DMS 273 treated with DMSO at 0.1 percent for 48 hours (cell line): ENCODE data around the gene MAGIX.
"Not testable (repeated sequence)": the region's sequence is repeated elsewhere in the genome, so short reads cannot be mapped to it uniquely, and the experiment has no call there.

Experiments used
- DNase-seq: peaks from one replicate; lab custom pipeline; 2025; lab: John Stamatoyannopoulos, UW

The MAGIX gene

DNA sequence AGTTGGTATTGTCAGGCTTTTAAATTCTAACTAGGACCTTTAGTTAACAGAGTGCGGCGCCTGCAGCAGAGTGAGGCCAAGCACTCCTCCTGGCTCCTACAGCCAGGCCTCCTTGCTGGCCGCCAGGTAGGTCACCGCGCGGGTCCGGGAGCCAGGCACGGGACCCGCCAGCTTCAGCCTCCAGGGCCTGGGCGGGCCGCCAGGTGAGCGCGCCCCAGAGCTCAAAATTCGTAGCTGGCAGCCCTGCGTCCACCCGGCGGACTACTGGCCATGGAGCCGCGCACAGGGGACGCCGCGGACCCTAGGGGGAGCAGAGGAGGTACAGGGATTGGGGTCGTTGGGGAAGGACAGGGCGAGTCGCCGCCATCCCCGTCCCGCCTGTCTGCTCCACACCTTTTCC, at the start of gene MAGIX:
MAGIX (plus strand) TSS at position 139 of the 400 bp plus-strand sequence; CDS start at position 271, 132 bp downstream.
- no peak for DNase-seq

DNA sequence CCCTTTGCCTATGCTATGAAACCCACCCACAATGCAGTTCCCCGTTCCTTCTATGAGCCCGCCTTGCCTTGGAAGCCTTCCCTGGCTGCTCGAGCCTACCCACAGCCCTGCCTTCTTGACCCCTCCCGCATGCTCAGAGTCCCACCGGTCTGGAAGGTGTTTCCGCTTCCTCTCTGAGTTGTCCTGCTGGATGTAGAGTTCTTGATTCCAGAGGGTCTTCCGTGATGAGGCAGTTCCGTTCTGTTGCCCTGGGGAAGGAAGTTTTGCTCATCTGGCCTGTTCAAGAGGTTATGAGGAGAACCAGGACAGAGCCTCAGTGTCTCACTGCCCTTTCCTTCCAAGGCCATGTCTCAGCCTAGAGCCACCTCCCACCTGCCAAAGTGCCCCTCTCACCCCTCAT, 46.5 kb upstream of the MAGIX start:
- no peak for DNase-seq

DNA sequence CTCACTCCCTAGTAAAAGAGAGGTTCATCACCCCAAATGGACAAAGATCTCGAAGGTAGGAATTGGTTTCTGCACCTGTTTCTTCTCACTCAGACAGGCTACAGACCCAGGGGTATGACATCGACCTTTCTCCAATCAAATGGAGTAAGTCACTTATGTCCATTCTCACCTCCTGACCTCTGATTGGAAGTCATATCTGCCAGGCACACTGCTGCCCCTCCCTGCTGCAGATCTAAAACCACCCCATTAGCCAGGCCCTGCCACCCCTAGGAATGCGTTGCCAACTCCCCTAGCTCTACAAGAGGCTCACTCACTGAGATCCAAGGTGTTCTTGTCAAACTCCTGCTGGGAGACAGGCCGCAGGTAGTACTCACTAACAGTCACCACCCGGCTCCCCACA, 45.8 kb upstream of the MAGIX start:
- DNase-seq = no peak

DNA sequence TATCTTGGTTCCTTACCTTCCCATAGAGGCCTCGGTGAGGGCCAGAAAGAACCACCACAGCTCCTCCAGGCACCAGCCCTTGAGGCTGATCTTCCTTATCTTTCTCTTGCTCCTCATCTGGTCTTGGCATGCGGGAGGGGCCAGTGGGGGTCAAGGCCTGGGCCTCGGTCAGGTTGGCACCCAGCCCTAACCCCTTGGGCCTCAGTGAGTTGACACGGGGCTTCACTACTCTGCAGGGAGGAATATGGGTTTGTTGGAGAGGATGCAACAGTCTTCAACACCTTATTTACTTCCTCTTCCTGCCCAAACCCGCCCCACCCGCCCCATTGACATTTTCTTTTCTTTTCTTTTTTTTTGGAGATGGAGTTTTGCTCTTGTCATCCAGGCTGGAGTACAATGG, 45.0 kb upstream of the MAGIX start:
- no peak for DNase-seq

DNA sequence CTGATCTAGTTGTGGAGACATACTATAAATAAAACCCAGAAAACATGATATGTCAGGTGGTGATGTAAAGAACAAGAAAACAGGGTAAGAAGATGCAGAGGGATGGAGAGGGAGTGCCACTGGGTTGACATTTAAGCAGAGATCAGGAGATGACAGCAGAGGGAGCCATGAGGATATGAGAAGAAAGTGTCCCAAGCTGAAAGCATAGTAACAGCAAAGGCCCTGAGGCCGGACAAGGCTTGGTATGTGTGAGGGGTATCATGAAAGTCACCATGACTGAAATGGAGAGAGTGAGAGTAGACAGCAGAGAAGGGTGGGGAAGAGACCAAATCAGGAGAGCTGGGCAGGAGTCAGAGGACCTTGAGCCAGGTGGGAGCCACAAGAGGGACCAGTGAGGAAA, 42.5 kb upstream of the MAGIX start:
- DNase-seq = no peak

DNA sequence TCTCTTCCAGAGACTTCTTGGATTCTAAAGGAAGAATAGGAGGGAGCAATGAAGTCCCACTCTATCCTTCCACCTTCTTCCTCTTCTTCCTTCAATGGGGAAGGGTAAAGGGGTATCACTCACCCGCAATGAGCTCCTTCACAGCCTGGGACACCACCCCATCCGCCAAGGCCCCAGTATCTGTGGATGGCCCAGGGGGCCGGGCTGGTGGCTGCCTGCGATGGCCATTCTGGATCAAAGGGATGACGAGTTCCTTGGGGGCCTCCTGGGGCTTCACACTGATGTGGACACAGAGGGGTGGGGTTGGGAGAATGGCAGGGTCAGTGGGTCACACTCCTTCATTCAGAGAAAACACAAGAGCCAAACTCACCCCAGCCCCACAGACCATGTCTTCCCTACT, 40.1 kb upstream of the MAGIX start:
- DNase-seq = no peak

DNA sequence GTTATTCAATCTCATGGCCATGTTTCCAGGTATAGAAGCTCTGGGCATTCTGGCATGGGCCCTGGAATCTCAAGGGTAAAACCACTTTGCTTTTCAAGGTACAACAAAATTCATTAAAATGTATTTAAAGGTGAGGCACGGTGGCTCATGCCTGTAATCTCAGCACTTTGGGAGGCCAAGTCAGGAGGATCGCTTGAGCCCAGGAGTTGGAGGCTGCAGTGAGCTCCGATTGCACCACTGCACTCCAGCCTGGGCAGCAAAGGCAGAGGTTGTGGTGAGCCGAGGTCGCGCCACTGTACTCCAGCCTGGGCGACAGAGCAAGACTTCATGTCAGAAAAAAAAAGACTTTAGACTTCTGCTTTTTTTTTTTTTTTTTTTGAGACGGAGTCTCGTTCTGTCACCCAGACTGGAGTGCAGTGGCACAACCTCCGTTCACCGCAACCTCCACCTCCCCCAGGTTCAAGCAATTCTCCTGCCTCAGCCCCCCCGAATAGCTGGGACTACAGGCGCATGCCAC, 34.8 kb upstream of the MAGIX start:
- DNase-seq = not testable (repeated sequence)

DNA sequence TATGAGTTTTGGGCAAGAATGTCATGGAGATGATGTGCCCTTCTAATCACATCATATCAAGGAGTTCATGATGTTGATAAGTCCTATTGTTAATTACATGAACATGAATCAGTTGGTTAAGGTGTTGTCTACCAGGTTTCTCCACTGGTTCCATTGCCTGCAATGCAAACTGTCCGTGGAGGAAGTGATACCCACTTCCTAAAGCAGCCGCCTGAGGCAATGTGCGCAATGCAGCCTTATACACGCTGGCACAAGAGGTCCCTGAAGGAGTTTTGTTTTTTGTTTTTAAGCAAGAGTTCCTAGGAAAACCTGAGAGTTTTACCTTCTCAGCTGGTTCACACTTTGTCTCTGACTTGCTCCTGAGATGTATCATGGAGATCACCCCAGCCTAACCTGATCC, 33.1 kb upstream of the MAGIX start:
- no peak for DNase-seq

DNA sequence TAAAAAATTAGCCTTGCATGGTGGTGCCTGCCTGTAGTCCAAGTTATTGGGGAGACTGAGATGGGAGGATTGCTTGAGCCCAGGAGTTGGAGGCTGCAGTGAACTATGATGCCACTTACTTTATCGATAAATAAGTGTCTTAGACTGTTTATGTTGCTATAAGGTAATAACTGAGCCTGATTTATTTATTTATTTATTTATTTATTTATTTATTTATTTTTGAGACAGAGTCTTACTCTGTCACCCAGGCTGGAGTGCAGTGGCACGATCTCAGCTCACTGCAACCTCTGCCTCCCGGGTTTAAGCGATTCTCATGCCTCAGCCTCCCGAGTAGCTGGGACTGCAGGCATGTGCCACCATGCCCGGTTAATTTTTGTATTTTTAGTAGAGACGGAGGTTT, 30.3 kb upstream of the MAGIX start:
- not testable (repeated sequence) for DNase-seq

DNA sequence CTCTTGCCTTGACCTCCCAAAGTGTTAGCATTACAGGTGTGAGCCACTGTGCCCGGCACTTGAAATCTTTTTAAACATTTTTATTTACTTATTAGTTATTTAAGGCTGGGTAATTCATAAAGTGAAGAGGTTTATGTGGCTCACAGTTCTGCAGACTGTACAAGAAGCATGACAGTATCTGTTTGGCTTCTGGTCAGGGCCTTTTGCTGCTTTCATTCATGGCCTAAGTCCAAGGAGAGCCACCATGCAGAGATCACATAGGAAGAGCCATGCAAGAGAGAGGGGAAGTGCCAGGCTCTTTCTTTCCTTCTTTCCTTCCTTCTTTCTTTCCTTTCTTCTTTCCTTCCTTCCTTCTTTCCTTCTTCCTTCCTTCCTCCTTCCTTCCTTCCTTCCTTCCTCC, 28.8 kb upstream of the MAGIX start:
- no peak for DNase-seq

DNA sequence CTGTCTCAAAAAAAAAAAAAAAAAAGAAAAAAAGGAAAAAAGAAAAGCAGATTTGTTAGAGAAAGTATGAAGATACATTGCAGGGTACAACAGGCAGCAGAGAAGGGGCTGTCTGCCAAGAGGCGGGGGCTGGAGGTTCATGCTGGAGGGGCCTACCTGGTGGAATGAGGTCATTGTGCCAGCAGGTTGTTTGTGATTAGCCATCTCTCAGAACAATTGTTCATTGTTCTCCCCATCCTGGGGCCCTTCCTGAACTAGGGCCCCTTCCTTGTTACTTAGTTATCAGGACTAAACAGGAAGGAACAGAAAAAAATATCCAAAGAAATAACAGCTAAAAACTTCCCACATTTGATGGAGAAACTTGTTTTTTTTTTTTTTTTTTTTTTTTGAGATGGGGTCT, 25.1 kb upstream of the MAGIX start:
- DNase-seq = no peak

DNA sequence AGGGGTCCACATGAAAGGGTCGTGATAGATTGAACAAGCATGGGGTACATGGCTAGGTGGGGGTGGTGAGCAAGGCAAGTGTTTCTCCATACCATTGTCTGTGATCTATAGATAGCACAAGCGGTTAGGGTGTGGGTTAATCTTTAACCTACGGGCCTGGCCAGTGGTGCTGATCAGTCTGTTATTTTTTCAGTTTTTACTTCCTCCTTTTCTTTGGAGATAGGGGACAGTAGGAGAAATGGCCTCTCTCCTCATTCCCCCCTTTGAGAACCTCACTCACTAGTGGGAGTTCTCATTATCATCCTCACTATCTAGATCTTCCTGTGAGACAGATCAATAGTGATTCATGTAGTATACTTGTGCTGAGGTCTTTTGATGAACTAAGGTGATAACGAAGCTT, 22.8 kb upstream of the MAGIX start:
- DNase-seq = no peak

DNA sequence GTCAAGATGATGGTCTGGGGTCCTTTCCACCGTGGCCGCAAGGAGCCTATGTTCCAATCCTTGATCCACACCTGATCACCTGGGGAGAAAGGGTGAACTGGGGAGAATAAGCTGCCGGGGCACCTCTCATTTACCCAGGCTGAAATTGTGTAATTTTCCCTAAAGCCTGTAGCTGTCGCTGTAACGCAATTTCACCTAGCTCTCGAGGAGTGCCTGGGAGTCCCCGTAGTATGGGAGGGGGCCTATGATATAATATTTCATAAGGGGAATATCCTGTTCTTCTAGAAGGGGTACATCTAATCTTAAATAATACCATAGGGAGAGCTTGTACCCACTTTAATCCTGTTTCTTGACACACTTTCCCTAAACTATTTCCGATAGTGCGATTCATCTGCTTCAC, 20.3 kb upstream of the MAGIX start:
- not testable (repeated sequence) for DNase-seq

DNA sequence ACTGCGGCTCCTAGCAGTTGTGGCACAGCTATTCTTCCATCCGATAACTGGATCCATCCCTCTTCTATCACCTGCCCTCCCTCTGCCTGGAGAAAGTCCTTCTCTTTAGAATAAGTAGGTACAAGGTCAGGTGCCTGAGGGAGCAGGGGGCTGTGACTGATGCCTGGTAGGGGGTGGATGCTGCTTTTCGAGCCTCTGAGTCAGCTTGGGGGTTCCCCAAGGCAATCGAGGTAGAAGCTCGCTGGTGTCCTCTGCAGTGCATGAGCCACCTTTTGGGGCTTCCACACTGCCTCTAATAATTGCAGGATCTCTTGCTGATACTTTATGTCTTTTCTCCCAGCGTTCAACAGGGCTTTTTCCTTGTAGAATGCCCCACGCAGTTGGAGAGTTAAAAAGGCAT, 19.4 kb upstream of the MAGIX start:
- DNase-seq = not testable (repeated sequence)

DNA sequence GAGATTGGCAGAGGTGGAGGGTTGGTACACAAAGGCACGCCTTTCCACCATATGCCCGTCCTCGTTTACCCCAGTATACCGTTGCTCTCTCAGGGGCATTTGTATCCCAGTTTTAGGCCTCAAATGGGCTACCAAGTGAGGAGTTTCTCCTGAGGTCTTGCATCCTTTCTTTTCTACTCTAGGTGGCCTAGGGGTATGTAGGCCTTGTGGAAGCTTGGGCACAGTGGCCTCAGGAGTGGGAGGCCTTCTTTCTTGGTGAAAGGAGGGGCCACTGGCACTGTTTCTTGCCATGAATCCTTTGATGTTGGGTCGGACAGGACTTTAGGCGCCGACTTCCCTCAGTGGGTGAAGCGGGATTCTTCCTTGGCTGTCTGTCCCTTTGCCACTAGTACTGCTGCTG, 15.3 kb upstream of the MAGIX start:
- DNase-seq = no peak

DNA sequence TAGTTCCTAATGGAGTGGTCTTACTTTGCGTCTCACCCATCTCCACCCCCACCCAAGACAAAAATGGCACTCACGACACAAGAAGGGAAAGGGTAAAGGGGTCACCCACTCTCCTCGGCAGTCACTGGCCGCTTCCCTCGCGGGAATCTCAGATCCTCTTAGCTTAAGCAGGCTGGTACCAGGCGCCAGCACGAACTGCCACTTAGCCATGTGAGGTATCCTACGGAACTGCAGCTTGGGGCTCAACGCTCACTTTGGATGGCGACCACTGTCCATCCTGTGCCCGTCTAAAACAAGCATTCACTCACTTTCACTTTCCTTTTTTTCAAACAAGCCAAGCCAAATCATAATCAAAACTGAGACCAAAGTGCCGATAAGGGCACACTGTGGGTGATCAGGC, 14.6 kb upstream of the MAGIX start:
- no peak for DNase-seq

DNA sequence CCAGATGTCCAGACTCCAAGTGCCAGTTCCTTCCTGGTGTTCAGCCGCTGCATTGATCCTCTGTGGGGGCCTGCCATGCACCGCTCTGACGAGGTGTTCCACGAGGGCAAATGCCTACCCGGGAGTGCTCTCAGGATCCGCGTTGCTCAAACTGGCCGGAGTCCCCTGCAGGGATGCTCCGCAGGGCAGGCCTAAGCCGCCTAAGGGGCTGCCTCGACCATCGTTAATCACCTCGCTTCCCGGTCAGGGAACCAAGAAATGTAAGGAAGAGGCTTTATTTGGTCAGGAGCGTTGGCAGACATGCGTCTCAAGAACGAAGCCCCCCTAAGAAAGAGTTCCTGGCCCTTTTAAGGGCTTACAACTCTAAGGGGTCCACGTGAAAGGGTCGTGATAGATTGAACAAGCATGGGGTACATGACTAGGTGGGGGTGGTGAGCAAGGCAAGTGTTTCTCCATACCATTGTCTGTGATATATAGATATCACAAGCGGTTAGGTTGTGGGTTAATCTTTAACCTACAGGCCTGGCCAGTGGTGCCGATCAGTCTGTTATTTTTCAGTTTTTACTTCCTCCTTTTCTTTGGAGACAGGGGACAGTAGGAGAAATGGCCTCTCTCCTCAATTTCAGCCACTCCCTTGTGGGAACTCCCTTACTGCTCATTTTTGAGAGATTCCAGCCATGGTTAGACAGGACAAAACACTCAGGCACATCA, 14.0 kb upstream of the MAGIX start:
- DNase-seq = not testable (repeated sequence)

DNA sequence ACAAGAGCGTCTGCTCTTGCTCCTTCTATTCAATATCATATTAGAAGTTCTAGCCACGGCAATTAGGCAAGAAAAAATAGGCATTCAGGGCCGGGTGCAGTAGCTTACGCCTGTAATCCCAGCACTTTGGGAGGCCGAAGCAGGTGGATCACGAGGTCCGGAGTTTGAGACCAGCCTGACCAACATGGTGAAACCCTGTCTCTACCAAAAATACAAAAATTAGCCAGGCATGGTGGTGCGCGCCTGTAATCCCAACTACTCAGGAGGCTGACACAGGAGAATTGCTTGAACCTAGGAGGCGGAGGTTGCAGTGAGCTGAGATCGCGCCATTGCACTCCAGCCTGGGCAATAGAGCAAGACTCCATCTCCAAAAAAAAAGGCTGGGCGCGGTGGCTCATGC, 13.3 kb upstream of the MAGIX start:
- not testable (repeated sequence) for DNase-seq

DNA sequence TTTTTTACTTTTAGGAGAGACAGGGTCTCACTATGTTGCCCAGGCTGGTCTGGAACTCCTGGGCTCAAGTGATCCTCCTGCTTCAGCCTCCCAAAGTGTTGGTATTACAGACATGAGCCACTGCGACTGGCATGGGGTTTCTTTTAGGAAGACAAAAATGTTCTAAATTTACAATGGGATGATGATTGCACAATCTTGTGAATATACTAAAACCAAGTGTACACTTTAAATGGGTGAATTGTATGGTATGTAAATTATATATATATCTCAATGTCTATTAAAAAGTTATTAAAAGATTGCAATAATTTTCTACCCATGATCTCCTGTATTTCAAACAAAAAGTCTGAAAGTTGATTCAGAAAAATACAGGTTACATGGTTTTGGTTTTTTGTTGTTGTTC, 9.1 kb upstream of the MAGIX start:
- no peak for DNase-seq

DNA sequence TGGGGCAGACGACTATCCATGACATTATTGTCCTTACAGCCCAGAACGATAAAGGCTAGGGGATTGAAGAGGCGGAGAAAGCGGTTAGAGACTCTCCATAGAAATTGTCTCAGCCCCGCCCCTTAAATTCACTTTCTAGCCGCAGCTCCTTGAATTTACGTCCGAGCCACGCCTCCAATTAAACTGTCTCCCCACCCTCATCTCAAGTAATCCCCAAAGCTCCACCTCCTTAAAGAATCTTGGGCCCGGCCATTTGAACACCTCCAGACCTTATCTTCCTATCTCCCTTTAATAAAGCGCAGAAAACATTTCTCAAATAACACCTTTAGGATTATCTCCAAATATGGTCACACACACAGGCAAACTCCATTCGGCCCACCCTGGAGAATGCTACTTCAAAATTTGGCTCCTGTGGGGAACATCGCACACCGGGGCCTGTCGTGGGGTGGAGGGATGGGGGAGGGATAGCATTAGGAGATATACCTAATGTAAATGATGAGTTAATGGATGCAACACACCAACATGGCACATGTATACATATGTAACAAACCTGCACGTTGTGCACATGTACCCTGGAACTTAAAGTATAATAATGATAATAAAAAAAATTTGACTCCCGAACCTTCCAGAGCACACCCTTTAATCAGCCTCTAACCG, 7.2 kb upstream of the MAGIX start:
- DNase-seq = no peak

DNA sequence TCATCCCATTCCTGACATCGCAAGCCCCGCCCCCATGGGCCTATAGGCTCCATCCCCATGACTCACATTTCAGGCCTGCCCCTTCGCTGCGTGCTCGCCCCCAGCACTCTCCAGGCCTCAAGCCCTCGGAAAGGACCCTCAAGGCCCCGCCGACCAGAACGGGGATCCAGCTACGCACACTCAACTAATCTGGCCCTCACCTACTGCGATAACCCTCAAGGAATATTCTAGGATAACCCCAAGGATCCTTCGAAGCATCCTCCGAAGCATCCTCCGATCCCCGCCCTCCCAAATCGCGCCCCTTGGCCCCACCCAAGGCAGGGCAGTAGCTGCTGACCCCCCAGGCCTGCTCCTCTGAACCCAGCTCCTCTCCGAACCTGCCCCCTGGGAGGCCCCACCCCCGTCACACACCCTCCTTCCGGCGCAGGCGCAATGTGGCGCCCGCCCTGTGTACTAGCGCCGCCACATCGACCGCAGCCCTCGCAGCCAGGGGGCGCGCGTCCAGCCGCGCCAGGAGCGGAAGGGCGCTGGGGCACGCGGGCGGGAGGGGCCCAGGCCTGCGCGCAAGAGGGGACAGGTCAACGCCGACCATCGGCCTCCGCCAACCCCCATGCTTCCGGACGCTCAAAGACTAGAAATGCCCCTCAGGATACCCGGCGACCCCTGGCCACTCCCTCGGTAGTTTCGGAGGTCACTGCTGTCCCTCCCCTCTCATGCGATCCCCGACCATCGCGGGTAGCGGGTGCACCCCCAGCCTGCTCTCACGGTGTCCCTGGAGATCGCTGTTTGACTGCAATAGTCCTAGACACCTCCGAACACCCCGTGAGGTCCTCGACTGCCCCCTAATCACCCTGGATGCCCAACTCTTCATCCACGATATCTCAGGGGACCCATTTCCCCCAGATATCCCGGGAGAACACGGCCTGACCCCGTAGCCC, 6.4 kb upstream of the MAGIX start:
- peak; percentile 28 for DNase-seq

DNA sequence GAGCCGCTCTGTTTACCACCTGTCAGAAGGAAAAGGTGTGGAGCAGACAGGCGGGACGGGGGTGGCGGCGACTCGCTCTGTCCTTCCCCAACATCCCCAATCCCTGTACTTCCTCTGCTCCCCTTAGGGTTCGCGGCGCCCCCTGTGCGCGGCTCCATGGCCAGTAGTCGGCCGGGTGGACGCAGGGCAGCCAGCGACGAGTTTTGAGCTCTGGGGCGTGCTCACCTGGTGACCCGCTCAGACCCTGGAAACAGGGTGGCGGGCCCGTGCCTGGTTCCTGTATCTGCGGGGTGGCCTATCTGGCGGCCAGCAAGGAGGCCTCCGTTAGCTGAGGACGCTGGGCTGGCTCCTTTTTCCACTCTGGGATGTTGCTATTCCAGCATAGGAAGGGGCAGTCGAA, 5.4 kb upstream of the MAGIX start:
- no peak for DNase-seq

DNA sequence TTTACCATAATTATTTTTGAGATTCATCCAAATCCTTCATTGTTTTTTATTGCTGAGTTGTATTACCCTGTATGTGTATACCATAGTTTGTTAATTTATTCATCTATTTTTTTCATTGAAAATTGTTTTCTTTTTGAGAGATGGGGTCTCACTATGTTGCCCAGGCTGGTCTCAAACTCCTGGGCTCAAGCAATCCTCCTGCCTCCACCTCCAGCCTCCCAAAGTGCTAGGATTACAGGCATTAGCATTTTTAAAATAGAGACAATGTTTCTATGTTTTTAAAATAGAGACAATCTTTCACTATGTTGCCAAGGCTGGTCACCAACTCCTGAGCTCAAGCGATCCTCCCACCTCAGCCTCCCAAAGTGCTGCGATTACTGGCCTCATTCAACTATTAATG, 1.6 kb upstream of the MAGIX start:
- DNase-seq = no peak
